NCI-H510A treated with DMSO at 0.1 percent for 48 hours (cell line): Measurements from ENCODE around the gene COA1.

Source experiments
- DNase-seq: peaks from one replicate; lab custom pipeline; 2025; lab: John Stamatoyannopoulos, UW

COA1 gene

DNA sequence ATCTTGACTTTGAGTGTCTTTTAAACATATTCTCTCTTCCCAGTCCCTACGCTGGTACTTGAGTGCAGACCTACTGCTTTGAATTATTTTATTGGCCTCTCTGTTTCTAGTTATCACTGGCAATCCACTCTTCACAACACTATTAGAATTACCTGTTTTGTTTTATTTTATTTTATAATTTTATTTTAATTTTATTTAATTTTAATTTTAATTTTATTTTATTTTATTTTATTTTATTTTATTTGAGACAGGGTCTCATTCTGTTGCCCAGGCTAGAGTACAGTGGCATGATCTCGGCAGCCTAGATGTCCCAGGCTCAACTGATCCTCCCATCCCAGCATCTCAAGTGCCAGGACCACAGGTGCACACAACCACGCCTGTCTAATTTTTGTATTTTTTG lies 139.6 kb downstream of the COA1 start:
- DNase-seq, result no peak
